SK-N-MC (cell line): ENCODE results near the gene RGS8.

Experiments
- EZH2 ChIP-seq: fragments of 200-600 bp; sonication (generic); IDR thresholded peaks from one replicate; pipeline ENCODE4 v1.6.1; 2017; ENCODE audit warnings: antibody characterized with exemption
- FOXP2 ChIP-seq: optimal IDR thresholded peaks from 2 replicates; pipeline ENCODE3; 2011; ENCODE audit warnings: mild to moderate bottlenecking, moderate library complexity; ENCODE audit not compliant: insufficient read depth; ENCODE audit errors: extremely low read length, control extremely low read depth
- POLR2AphosphoS5 ChIP-seq: IDR thresholded peaks from 2 replicates; pipeline ENCODE4 v1.6.1; 2012; ENCODE audit warnings: mild to moderate bottlenecking, low read depth, low read length, borderline replicate concordance

DNA sequence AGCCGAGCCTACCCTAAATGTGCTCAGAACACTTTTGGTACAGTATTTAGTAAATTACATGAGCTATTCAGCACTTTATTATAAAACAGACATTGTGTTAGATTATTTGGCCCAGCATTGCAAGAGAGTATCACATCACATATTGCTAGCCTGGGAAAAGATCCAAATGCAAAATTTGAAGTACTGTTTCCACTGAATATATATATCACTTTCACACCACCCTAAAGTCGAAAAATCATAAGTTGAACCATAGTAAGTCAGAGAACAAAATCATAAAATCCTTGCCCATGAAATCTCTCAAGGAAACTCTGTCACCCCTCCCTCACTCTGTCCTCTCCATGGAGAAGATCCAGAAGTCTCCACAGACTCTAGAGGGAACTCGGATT lies 33.1 kb downstream of the RGS8 start:
- TF ChIP-seq POLR2AphosphoS5 (no peak), EZH2 (no peak), FOXP2 (no peak)
